A549 (cell line): ENCODE results near the gene CFL1. TPM values are rescaled to one million over a fixed set of nuclear protein-coding genes. Genes with fewer than 3 reads are reported as not detected.

Experiments
- ATAC-seq, 2 experiments: fragments of 200-7000 bp in 1 of 2; fragments of >200 bp in 1 of 2; cut with Nextera tagmentation in 1 of 2; cut with Tn5 transposase in 1 of 2; 3 replicates each; pipeline versions ENCODE4 v1.8.0 to v1.9.1; 2018 to 2020; ENCODE audit warnings: mild to moderate bottlenecking in 1 of 2, moderate library complexity in 1 of 2
- CTCF ChIA-PET: fragments of 300-600 bp; sonication (Branson Sonifier 250); formaldehyde crosslinking; extraction: SDS; loops from one replicate; lab custom pipeline; 2021; ENCODE audit warnings: antibody characterized with exemption, inconsistent platforms; lab: Yijun Ruan, JAX
- POLR2A ChIA-PET: fragments of 350-600 bp; formaldehyde crosslinking; extraction: SDS; loops from one replicate; lab custom pipeline; 2021; ENCODE audit warnings: antibody characterized with exemption, inconsistent platforms; lab: Yijun Ruan, JAX
- DNase-seq, 2 experiments: peaks; one replicate each; pipeline versions ENCODE4 v3.0.0 to v3.0.0-alpha.2; 2011 to 2016; ENCODE audit warnings: low read depth in 1 of 2, low spot score in 1 of 2
- FAIRE-seq: peaks from 2 replicates; lab custom pipeline; 2011; peaks lifted over from hg19 to GRCh38; lab: Jason Lieb, UNC
- H3K27ac ChIP-seq, 2 experiments: fragments of >200 bp; sonication (Bioruptor Twin); formaldehyde crosslinking; 3 replicates each; pipeline ENCODE4 v1.5.1; 2016 to 2017
- H3K4me1 ChIP-seq: fragments of >200 bp; sonication (Bioruptor Twin); formaldehyde crosslinking; 3 replicates; pipeline ENCODE4 v1.6.1; 2016
- H3K4me2 ChIP-seq: fragments of >200 bp; sonication (Bioruptor Twin); formaldehyde crosslinking; 3 replicates; pipeline ENCODE4 v1.6.1; 2016
- H3K4me3 ChIP-seq: fragments of >200 bp; sonication (Bioruptor Twin); formaldehyde crosslinking; 3 replicates; pipeline ENCODE4 v1.5.1; 2016
- H3K9me3 ChIP-seq: fragments of >200 bp; sonication (Bioruptor Twin); formaldehyde crosslinking; 3 replicates; pipeline ENCODE4 v1.6.1; 2016
- ATOH8 ChIP-seq: fragments of 250-450 bp; sonication (Bioruptor Pico); IDR thresholded peaks from 2 replicates; pipeline ENCODE4 v1.5.0; 2020; ENCODE audit warnings: low read depth, mild to moderate bottlenecking, moderate library complexity
- CBX8 ChIP-seq: fragments of 200-600 bp; sonication (generic); IDR thresholded peaks from 2 replicates; pipeline ENCODE4 v1.6.1; 2016
- CHD2 ChIP-seq: fragments of 150-350 bp; IDR thresholded peaks from 2 replicates; pipeline ENCODE4 v1.6.1; 2014; ENCODE audit warnings: low read length; ENCODE audit not compliant: partially characterized antibody
- EHF ChIP-seq: fragments of 250-450 bp; sonication (Bioruptor Pico); IDR thresholded peaks from 2 replicates; pipeline ENCODE4 v1.5.0; 2020; ENCODE audit warnings: mild to moderate bottlenecking
- ESRRA ChIP-seq: fragments of 150-350 bp; IDR thresholded peaks from 2 replicates; pipeline ENCODE4 v1.6.1; 2014; ENCODE audit warnings: mild to moderate bottlenecking, low read length, borderline replicate concordance
- FOSB ChIP-seq: fragments of 250-450 bp; sonication (Bioruptor Pico); IDR thresholded peaks from 2 replicates; pipeline ENCODE4 v1.5.0; 2020; ENCODE audit warnings: mild to moderate bottlenecking, moderate library complexity
- FOSL2 ChIP-seq, 2 experiments: fragments of 450-650 bp in 1 of 2; fragments of >200 bp in 1 of 2; sonication (Bioruptor Twin) in 1 of 2; formaldehyde crosslinking; IDR thresholded peaks; 2 replicates each; pipeline versions ENCODE4 v1.5.0 to v1.6.1; 2016 to 2020; ENCODE audit warnings: mild to moderate bottlenecking in 1 of 2, moderate library complexity in 1 of 2
- HDAC2 ChIP-seq: fragments of 200-600 bp; sonication (generic); IDR thresholded peaks from 2 replicates; pipeline ENCODE4 v1.6.1; 2016
- HEYL ChIP-seq: fragments of 250-450 bp; sonication (Bioruptor Pico); IDR thresholded peaks from 2 replicates; pipeline ENCODE4 v1.8.0; 2021; ENCODE audit warnings: mild to moderate bottlenecking, moderate library complexity
- HOXA7 ChIP-seq: fragments of 250-450 bp; sonication (Bioruptor Pico); IDR thresholded peaks from 2 replicates; pipeline ENCODE4 v1.5.0; 2020; ENCODE audit warnings: mild to moderate bottlenecking, moderate library complexity
- HOXB13 ChIP-seq: fragments of 250-450 bp; sonication (Bioruptor Pico); IDR thresholded peaks from 2 replicates; pipeline ENCODE4 v1.5.0; 2020; ENCODE audit warnings: low read depth, mild to moderate bottlenecking, moderate library complexity
- HOXB5 ChIP-seq: fragments of 250-450 bp; sonication (Bioruptor Pico); IDR thresholded peaks from 2 replicates; pipeline ENCODE4 v1.5.0; 2020; ENCODE audit warnings: mild to moderate bottlenecking, moderate library complexity
- JUN ChIP-seq, 2 experiments: fragments of >200 bp; sonication (Bioruptor Twin); formaldehyde crosslinking; IDR thresholded peaks; 2 replicates in 1 of 2; 3 replicates in 1 of 2; pipeline ENCODE4 v1.6.1; 2016 to 2017
- JUNB ChIP-seq: fragments of >200 bp; sonication (Bioruptor Twin); formaldehyde crosslinking; IDR thresholded peaks from 2 replicates; pipeline ENCODE4 v1.6.1; 2016
- MAFK ChIP-seq: fragments of 450-650 bp; IDR thresholded peaks from 2 replicates; pipeline ENCODE4 v1.6.1; 2014; ENCODE audit not compliant: partially characterized antibody
- MAX ChIP-seq: IDR thresholded peaks from 2 replicates; pipeline ENCODE4 v1.6.1; 2012
- MAZ ChIP-seq: fragments of 150-350 bp; IDR thresholded peaks from 2 replicates; pipeline ENCODE4 v1.6.1; 2014; ENCODE audit warnings: antibody characterized with exemption, low read depth, low read length, borderline replicate concordance
- MYC ChIP-seq: IDR thresholded peaks from 2 replicates; pipeline ENCODE4 v1.6.1; 2012; ENCODE audit warnings: mild to moderate bottlenecking, inconsistent platforms, low read length, improper control_type of control experiment, borderline replicate concordance
- NFE2L2 ChIP-seq: fragments of 150-350 bp; conservative IDR thresholded peaks from 2 replicates; pipeline ENCODE4 v1.6.1; 2014; ENCODE audit warnings: low read length
- NR3C1 ChIP-seq: fragments of >200 bp; sonication (Bioruptor Twin); formaldehyde crosslinking; IDR thresholded peaks from 3 replicates; pipeline ENCODE4 v1.6.1; 2017
- POLR2A ChIP-seq: IDR thresholded peaks from 2 replicates; pipeline ENCODE4 v1.6.1; 2012; ENCODE audit warnings: mild to moderate bottlenecking, low read length
- RARB ChIP-seq: fragments of 250-450 bp; sonication (Bioruptor Pico); IDR thresholded peaks from 2 replicates; pipeline ENCODE4 v1.8.0; 2021; ENCODE audit warnings: mild to moderate bottlenecking, moderate library complexity
- RCOR1 ChIP-seq: fragments of 150-350 bp; IDR thresholded peaks from 2 replicates; pipeline ENCODE4 v1.6.1; 2014; ENCODE audit warnings: antibody characterized with exemption, low read length, low read depth
- RNF2 ChIP-seq: fragments of 200-600 bp; sonication (generic); IDR thresholded peaks from 2 replicates; pipeline ENCODE4 v1.6.1; 2016; ENCODE audit warnings: low read depth, mild to moderate bottlenecking, antibody characterized with exemption, moderate library complexity, borderline replicate concordance
- TP53 ChIP-seq: fragments of 250-450 bp; sonication (Bioruptor Pico); IDR thresholded peaks from 2 replicates; pipeline ENCODE4 v1.5.0; 2021; ENCODE audit warnings: mild to moderate bottlenecking, moderate library complexity
- ZNF302 ChIP-seq: fragments of 250-450 bp; sonication (Bioruptor Pico); IDR thresholded peaks from 2 replicates; pipeline ENCODE4 v1.9.0; 2021; ENCODE audit warnings: inconsistent platforms, mild to moderate bottlenecking, moderate library complexity
- ZSCAN20 ChIP-seq: fragments of 250-450 bp; sonication (Bioruptor Pico); IDR thresholded peaks from 2 replicates; pipeline ENCODE4 v1.8.0; 2022; ENCODE audit warnings: mild to moderate bottlenecking, moderate library complexity
- WGBS: methylation state at CpG from one replicate; pipeline ENCODE4 v1.1.6; 2017; ENCODE audit errors: missing lambda C conversion rate; 5-methylcytosine and 5-hydroxymethylcytosine counted together
- polyA plus RNA-seq, 4 experiments: library from polyadenylated mRNA; depleted of rRNA in 3 of 4; stranded (reverse); fragments of >200 nt; fragmentation: RNase III in 1 of 4; extraction: RNeasy Plus Mini Kit Qiagen cat#74134 plus additional on column Dnase treatment in 1 of 4; gene quantifications; 2 replicates in 3 of 4; 3 replicates in 1 of 4; pipeline ENCODE4 v1.2.3, GENCODE V29; 2011 to 2017
- TF ChIP-seq, protein P1 (sequence below): fragments of >200 bp; sonication (Bioruptor Twin); formaldehyde crosslinking; IDR thresholded peaks from 2 replicates; pipeline ENCODE4 v1.6.1; 2016
- TF ChIP-seq, protein P2 (sequence below): IDR thresholded peaks from 2 replicates; pipeline ENCODE4 v1.6.1; 2012; ENCODE audit warnings: low read depth, borderline replicate concordance
- TF ChIP-seq, protein P3 (sequence below): IDR thresholded peaks from 2 replicates; pipeline ENCODE4 v1.6.1; 2012

CFL1 gene
- polyA plus RNA-seq, 2 of the 4 experiments (the other 2 are of a cell fraction), result 1,591 to 1,780 TPM

DNA sequence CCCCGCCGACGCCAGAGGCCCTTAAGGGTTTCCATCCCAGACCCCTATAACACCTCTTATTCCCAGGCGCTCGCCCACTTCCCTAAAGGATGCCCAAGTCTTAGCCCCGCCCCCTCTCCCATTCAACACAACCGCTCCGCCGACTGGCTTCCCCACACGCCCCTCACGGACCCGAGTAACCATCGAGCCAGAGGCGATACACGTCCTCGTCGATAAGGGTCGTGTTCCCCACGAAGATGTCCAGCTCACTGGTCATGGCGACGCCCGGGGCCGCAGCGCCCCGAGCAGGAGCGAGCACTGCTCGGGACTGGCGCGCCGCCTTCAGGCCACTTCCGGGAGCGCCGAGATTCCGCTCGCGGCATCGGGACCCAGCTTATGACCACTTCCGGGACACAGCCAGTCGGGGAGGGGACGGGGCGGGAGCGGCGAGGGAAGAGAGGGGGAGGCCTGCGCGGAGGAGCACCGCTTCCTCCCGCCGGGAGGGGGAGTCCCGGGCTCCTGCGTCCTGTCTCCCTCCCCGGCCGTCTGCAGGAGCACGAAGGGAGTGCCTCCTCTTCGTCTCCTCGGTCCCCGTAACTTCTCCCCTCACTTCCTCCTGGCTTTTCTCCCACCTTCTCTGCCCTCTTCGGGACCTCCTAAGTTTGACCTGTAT lies 30.3 kb upstream of the CFL1 start, which contains the start of gene FIBP (continued):
- TF ChIP-seq CBX8 (no peak), RCOR1 (no peak), EHF (CRISPR knock-in tag) (peak; percentile 98), ATOH8 (CRISPR knock-in tag) (peak; percentile 16; the same call in 1 of the 2 replicates), HOXA7 (CRISPR knock-in tag) (peak; percentile 75; the same call in 1 of the 2 replicates), FOSB (CRISPR knock-in tag) (no peak), HOXB5 (CRISPR knock-in tag) (no peak), JUN (IDR thresholded peaks at IDR 0.05) (peak; percentile 48 to 87; a peak in 4 of 5 replicates), NFE2L2 (no peak), RARB (CRISPR knock-in tag) (no peak), TP53 (CRISPR knock-in tag) (0 out of 2 replicates have a peak, but pooled peaks have one; percentile 46), MYC (peak; percentile 27; the same call in 1 of the 2 replicates), ESRRA (no peak; the same call in 1 of the 2 replicates), POLR2A (peak; percentile 91), HOXB13 (CRISPR knock-in tag) (no peak)
- TF ChIP-seq, protein P1, sequence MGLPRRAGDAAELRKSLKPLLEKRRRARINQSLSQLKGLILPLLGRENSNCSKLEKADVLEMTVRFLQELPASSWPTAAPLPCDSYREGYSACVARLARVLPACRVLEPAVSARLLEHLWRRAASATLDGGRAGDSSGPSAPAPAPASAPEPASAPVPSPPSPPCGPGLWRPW, result no peak

DNA sequence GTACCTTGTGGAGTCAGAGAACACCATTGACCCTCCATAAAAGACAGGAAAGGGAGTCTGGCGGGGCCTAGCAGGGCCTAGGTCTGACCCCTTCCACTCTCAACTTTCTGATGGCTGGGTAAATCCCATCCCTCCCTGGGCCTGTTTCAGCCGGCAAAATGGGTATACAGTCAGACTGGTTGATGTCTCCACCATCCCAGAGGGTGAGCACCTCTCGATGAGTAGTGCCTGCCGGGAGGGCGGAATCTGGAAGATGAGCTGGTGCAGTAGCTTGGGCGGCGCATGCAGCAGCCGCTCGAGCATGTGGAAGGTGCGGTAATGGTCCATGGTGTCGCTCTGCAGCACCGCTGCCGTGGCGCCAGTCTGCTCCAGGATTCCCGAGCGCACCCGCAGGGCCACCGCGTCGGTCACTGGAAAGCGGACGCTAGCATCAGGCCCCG lies 29.8 kb upstream of the CFL1 start:
- peak overlapping the region; percentile 72 for H3K4me3 ChIP-seq
- ATAC-seq (peak; percentile 0 to 4; a peak in 4 of 6 replicates), DNase-seq (peak in 1 of 2 experiments; percentile 45), FAIRE-seq (no peak)
- H3K4me2 ChIP-seq, result peak overlapping the region; percentile 96
- POLR2A ChIA-PET, result interaction anchor here (0.6 to 4.3 kb wide), 23 partner anchors 11 to 1880 kb away, joined by 3 to 36 read pairs (median 7); partner anchors contain the start of genes C11orf68, CFL1, FOSL1 and PCNX3
- CTCF ChIA-PET, result interaction anchor here (0.6 to 20.5 kb wide), 33 partner anchors 10 to 228 kb away, joined by 3 to 618 read pairs (median 5); partner anchors contain the start of genes C11orf68, CFL1, CTSW and DRAP1
- H3K4me1 ChIP-seq, result peaks cover 44% of the 10 kb centered on the region
- TF ChIP-seq MYC, result 0 out of 2 replicates have a peak, but pooled peaks have one; percentile 36
- no peak for TF ChIP-seq RNF2
- TF ChIP-seq, protein P2, sequence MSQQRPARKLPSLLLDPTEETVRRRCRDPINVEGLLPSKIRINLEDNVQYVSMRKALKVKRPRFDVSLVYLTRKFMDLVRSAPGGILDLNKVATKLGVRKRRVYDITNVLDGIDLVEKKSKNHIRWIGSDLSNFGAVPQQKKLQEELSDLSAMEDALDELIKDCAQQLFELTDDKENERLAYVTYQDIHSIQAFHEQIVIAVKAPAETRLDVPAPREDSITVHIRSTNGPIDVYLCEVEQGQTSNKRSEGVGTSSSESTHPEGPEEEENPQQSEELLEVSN, result 0 out of 2 replicates have a peak, but pooled peaks have one; percentile 15
- TF ChIP-seq MAX, result peak; percentile 40; the same call in 1 of the 2 replicates
- no peaks in the 10 kb centered on the region for H3K9me3 ChIP-seq
- H3K27ac ChIP-seq, result peak overlapping the region; percentile 93 to 96
- 0% methylated on average over 11 of the region's 23 CpGs for WGBS

DNA sequence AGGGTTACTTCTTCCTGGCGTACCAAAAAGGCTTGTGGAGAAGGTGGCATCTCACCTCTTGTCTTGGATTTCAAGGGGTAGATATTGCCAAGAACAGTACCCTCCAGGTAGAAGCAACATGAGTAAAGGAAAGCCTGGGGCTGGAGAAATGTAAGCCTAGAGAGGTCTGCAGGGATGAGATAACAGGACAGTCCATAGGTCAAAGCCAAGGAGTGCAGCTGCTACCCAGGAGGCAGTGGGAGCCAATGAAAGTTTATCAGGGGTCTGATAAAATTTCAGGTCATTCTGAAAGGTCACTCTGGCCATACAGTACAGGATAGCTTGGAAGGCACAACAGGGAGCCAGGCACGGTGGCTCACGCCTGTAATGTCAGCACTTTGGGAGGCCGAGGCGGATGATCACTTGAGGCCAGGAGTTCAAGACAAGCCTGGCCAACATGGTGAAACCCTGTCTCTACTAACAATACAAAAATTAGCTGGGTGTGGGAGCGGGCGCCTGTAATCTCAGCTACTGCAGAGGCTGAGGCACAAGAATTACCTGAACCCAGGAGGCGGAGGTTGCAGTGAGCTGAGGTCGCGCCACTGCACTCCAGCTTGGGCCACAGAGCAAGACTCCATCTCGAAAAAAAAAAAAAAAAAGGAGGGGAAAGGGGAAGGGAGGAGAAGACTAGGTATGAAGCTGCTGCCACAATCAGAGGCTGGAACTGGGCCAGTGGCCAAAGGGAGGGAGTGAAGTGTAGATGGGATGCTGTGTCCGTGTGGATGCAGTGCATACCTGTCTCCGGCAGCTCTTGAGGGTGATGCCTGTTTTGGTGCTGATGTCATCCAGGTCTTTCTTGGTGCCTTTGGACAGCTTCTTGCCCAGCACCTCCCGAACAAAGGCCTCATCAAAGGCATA lies 29.1 kb upstream of the CFL1 start:
- ChIA-PET POLR2A (interaction anchor here (0.6 to 1.8 kb wide), 3 partner anchors 60 to 167 kb away, joined by 3 to 6 read pairs (median 3); partner anchors contain the start of gene RNASEH2C), CTCF (interaction anchor here (0.6 to 20.5 kb wide), 20 partner anchors 9 to 181 kb away, joined by 3 to 618 read pairs (median 17); partner anchors contain the start of genes C11orf68, CFL1, CTSW and DRAP1)
- DNase-seq (no peak), ATAC-seq (no peak), FAIRE-seq (no peak)
- Histone ChIP-seq H3K9me3 (no peaks in the 10 kb centered on the region), H3K4me3 (peak overlapping the region; percentile 72), H3K4me1 (peaks cover 37% of the 10 kb centered on the region), H3K4me2 (peak overlapping the region; percentile 96), H3K27ac (peak overlapping the region; percentile 93 to 96)
- 82% methylated on average over 14 of the region's 14 CpGs for WGBS
- TF ChIP-seq FOSL2 (IDR thresholded peaks at IDR 0.05), result no peak
- no peak for TF ChIP-seq FOSL2 (CRISPR knock-in tag; IDR thresholded peaks at IDR 0.05)
- no peak for TF ChIP-seq NR3C1
- TF ChIP-seq JUNB, result no peak
- no peak for TF ChIP-seq RCOR1
- no peak for TF ChIP-seq ZSCAN20
- TF ChIP-seq, protein P3, sequence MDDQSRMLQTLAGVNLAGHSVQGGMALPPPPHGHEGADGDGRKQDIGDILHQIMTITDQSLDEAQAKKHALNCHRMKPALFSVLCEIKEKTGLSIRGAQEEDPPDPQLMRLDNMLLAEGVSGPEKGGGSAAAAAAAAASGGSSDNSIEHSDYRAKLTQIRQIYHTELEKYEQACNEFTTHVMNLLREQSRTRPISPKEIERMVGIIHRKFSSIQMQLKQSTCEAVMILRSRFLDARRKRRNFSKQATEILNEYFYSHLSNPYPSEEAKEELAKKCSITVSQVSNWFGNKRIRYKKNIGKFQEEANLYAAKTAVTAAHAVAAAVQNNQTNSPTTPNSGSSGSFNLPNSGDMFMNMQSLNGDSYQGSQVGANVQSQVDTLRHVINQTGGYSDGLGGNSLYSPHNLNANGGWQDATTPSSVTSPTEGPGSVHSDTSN, result no peak
- TF ChIP-seq CHD2, result no peak
- no peak for TF ChIP-seq MAFK
- no peak for TF ChIP-seq MAZ
- no peak for TF ChIP-seq HOXA7 (CRISPR knock-in tag)
- no peak for TF ChIP-seq HDAC2
- no peak for TF ChIP-seq JUN (IDR thresholded peaks at IDR 0.05)
- no peak for TF ChIP-seq HEYL
- no peak for TF ChIP-seq ZNF302 (CRISPR knock-in tag)
- no peak for TF ChIP-seq HOXB5 (CRISPR knock-in tag)
- no peak for TF ChIP-seq MAX
